ENCODE data around the gene GPLD1.

The GPLD1 gene

DNA sequence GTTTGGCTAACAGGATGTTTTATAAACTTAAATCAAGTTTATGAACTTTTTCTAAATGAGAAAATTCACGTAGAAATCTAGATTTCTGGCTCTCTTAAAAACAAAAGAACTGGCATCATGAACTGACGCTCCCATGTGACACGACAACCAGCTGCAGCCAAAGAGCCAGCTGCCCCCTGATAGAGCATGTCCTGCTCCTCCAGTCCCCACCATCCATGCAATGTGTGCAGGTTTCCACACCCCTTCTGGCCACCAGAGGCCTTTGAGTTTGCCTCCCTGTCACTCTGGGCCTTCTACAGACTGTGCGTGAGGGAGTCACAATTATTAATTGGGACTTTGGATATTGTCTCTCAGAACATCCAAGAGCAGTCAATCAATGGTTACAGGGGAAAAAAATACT is 1.6 kb upstream of the GPLD1 start:
- H3K27me3 ChIP-seq (ENCODE audit: insufficient read depth, low read length, poor library complexity) = no peaks in the 10 kb centered on the region
- no peak overlapping the region for H3K9ac ChIP-seq (ENCODE audit: low read depth, low read length)
- ATAC-seq (ENCODE audit: insufficient read depth, low read depth) = no peak
- no peak for TF ChIP-seq EZH2 (IDR thresholded peaks at IDR 0.05; ENCODE audit: borderline replicate concordance, low read depth, low read length, severe bottlenecking)
- TF ChIP-seq, protein P1, sequence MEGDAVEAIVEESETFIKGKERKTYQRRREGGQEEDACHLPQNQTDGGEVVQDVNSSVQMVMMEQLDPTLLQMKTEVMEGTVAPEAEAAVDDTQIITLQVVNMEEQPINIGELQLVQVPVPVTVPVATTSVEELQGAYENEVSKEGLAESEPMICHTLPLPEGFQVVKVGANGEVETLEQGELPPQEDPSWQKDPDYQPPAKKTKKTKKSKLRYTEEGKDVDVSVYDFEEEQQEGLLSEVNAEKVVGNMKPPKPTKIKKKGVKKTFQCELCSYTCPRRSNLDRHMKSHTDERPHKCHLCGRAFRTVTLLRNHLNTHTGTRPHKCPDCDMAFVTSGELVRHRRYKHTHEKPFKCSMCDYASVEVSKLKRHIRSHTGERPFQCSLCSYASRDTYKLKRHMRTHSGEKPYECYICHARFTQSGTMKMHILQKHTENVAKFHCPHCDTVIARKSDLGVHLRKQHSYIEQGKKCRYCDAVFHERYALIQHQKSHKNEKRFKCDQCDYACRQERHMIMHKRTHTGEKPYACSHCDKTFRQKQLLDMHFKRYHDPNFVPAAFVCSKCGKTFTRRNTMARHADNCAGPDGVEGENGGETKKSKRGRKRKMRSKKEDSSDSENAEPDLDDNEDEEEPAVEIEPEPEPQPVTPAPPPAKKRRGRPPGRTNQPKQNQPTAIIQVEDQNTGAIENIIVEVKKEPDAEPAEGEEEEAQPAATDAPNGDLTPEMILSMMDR (IDR thresholded peaks at IDR 0.05; ENCODE audit: borderline replicate concordance, extremely low read depth, low read length, poor library complexity, severe bottlenecking) = no peak
- H3K9me3 ChIP-seq (ENCODE audit: insufficient read depth, low read length, severe bottlenecking) = no peaks in the 10 kb centered on the region
- H3K27ac ChIP-seq (ENCODE audit: low read length) = no peak overlapping the region
- no peak overlapping the region for H2AFZ ChIP-seq (ENCODE audit: low read depth, low read length)
- DNase-seq = no peak
- peaks cover 11% of the 10 kb centered on the region; the same call in 1 of the 2 replicates for H3K79me2 ChIP-seq (ENCODE audit: insufficient read depth, low read length)
- H3K4me1 ChIP-seq (ENCODE audit: insufficient read depth, low read length) = peaks cover 29% of the 10 kb centered on the region
- H3K4me2 ChIP-seq (ENCODE audit: insufficient read depth, low read length) = no peak overlapping the region
- H3K36me3 ChIP-seq (ENCODE audit: insufficient read depth, low read length) = no peaks in the 10 kb centered on the region; the same call in 1 of the 2 replicates
- no peaks in the 10 kb centered on the region for H4K20me1 ChIP-seq (ENCODE audit: insufficient read depth, low read length)
- no peak overlapping the region for H3K4me3 ChIP-seq (ENCODE audit: low read depth in 1 of 2, low read length in 2 of 2)

DNA sequence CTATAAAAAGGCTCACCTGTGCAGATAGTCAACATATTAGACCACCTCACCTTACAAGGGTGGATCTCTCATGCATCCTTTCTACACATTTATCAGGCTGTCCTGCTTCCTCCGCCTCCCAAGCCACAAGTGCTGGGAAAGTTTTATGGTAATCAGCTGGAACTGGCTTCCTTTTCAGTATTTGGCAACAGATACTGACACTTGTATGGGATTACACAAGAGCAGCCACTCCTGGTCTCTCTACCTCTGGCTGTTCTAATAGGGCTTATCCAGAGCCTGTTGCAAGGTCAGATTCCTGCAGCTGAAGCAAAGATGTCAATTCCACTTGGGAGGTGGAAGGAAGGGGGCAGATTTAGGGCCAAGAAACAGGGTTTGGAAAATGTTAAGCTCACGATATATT is 503 bp upstream of the GPLD1 start:
- Histone ChIP-seq H3K4me1 (ENCODE audit: insufficient read depth, low read length) (peaks cover 21% of the 10 kb centered on the region), H3K27me3 (ENCODE audit: insufficient read depth, low read length, poor library complexity) (no peaks in the 10 kb centered on the region), H3K27ac (ENCODE audit: low read length) (no peak overlapping the region), H3K36me3 (ENCODE audit: insufficient read depth, low read length) (no peaks in the 10 kb centered on the region; the same call in 1 of the 2 replicates), H2AFZ (ENCODE audit: low read depth, low read length) (no peak overlapping the region), H3K4me3 (ENCODE audit: low read depth in 1 of 2, low read length in 2 of 2) (no peak overlapping the region), H4K20me1 (ENCODE audit: insufficient read depth, low read length) (no peaks in the 10 kb centered on the region), H3K9ac (ENCODE audit: low read depth, low read length) (no peak overlapping the region), H3K9me3 (ENCODE audit: insufficient read depth, low read length, severe bottlenecking) (no peaks in the 10 kb centered on the region), H3K79me2 (ENCODE audit: insufficient read depth, low read length) (0 out of 2 replicates have a peak, but pooled peaks cover 5% of the 10 kb centered on the region), H3K4me2 (ENCODE audit: insufficient read depth, low read length) (no peak overlapping the region)
- ATAC-seq (ENCODE audit: insufficient read depth, low read depth) (no peak), DNase-seq (no peak)
- TF ChIP-seq, protein P1 (IDR thresholded peaks at IDR 0.05; ENCODE audit: borderline replicate concordance, extremely low read depth, low read length, poor library complexity, severe bottlenecking) = no peak
- TF ChIP-seq EZH2 (IDR thresholded peaks at IDR 0.05; ENCODE audit: borderline replicate concordance, low read depth, low read length, severe bottlenecking) = no peak

DNA sequence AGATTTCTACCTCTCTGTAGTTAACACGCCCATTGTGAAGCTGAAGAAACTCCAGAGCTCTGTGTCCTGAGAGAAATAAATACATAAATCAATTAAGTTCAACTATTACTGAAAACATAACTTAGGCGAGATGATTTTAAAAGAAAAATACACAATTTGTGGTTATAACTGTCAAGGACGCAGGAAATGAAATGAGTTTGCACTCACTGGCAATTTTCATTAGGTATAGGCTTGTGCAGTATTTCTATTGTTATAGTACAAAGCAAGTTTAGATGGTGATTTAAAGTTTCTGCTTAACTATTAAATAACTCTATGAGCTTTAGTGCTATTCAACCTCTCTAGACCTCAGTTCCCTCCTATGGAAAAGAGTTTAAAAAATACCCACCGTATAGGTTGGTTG is 3.3 kb downstream of the GPLD1 start:
- no peaks in the 10 kb centered on the region for H4K20me1 ChIP-seq (ENCODE audit: insufficient read depth, low read length)
- H3K9me3 ChIP-seq (ENCODE audit: insufficient read depth, low read length, severe bottlenecking) = no peaks in the 10 kb centered on the region
- no peak overlapping the region for H3K27ac ChIP-seq (ENCODE audit: low read length)
- H3K4me1 ChIP-seq (ENCODE audit: insufficient read depth, low read length) = no peaks in the 10 kb centered on the region
- H2AFZ ChIP-seq (ENCODE audit: low read depth, low read length) = no peak overlapping the region
- DNase-seq (no peak), ATAC-seq (ENCODE audit: insufficient read depth, low read depth) (no peak)
- H3K27me3 ChIP-seq (ENCODE audit: insufficient read depth, low read length, poor library complexity) = no peaks in the 10 kb centered on the region
- H3K79me2 ChIP-seq (ENCODE audit: insufficient read depth, low read length) = no peaks in the 10 kb centered on the region
- no peak overlapping the region for H3K4me3 ChIP-seq (ENCODE audit: low read depth in 1 of 2, low read length in 2 of 2)
- H3K36me3 ChIP-seq (ENCODE audit: insufficient read depth, low read length) = no peaks in the 10 kb centered on the region
- no peak overlapping the region for H3K4me2 ChIP-seq (ENCODE audit: insufficient read depth, low read length)
- no peak overlapping the region for H3K9ac ChIP-seq (ENCODE audit: low read depth, low read length)
- TF ChIP-seq, protein P1 (IDR thresholded peaks at IDR 0.05; ENCODE audit: borderline replicate concordance, extremely low read depth, low read length, poor library complexity, severe bottlenecking) = no peak
- no peak for TF ChIP-seq EZH2 (IDR thresholded peaks at IDR 0.05; ENCODE audit: borderline replicate concordance, low read depth, low read length, severe bottlenecking)

Measured in DND-41 (cell line).